Activated B cell treated with CpG ODN at 0.5 μM for 24 hours (primary cell): ENCODE data around the gene NME1. TPM values are rescaled to one million over a fixed set of nuclear protein-coding genes. Genes with fewer than 3 reads are reported as not detected.

Source experiments
- ATAC-seq: fragments of 200-7000 bp; cut with Tn5 transposase; one replicate; pipeline ENCODE4 v1.10.0; 2021; ENCODE audit warnings: low read depth, mild to moderate bottlenecking, moderate library complexity
- CTCF ChIA-PET: fragments of 350-600 bp; sonication (Branson Sonifier 250); formaldehyde crosslinking; loops from one replicate; lab custom pipeline; 2021; ENCODE audit warnings: antibody characterized with exemption; lab: Charles Lee
- POLR2A ChIA-PET: fragments of 350-600 bp; sonication (Branson Sonifier 250); formaldehyde crosslinking; loops from one replicate; lab custom pipeline; 2021; ENCODE audit warnings: antibody characterized with exemption; lab: Charles Lee
- DNase-seq: peaks from one replicate; pipeline ENCODE4 v3.0.0; 2022
- H3K27ac Mint-ChIP-seq: one replicate; pipeline ENCODE4 v1.8.0; 2020; ENCODE audit warnings: mixed read lengths
- H3K27me3 Mint-ChIP-seq: one replicate; pipeline ENCODE4 v1.8.0; 2021; ENCODE audit warnings: mixed read lengths
- H3K36me3 Mint-ChIP-seq: one replicate; pipeline ENCODE4 v1.8.0; 2021; ENCODE audit warnings: low read depth, mixed read lengths
- H3K4me1 Mint-ChIP-seq: one replicate; pipeline ENCODE4 v1.8.0; 2021; ENCODE audit warnings: mixed read lengths
- H3K4me3 Mint-ChIP-seq: one replicate; pipeline ENCODE4 v1.8.0; 2020; ENCODE audit warnings: mild to moderate bottlenecking, mixed read lengths
- H3K9me3 Mint-ChIP-seq: one replicate; pipeline ENCODE4 v1.8.0; 2020; ENCODE audit warnings: mixed read lengths
- CTCF ChIP-seq: fragments of 200-600 bp; IDR thresholded peaks from one replicate; pipeline ENCODE4 v1.8.0; 2022; ENCODE audit warnings: antibody characterized with exemption, mild to moderate bottlenecking
- intact Hi-C: fragments of 100-400 bp; cut with micrococcal nuclease; formaldehyde crosslinking; loops from one replicate; pipeline ENCODE4 v1.15.1; 2024
- total RNA-seq: library from RNA; stranded (reverse); gene quantifications from 2 replicates; pipeline ENCODE4 v1.2.3, GENCODE V29; 2022

The NME1 gene
- total RNA-seq, 1 donor from 2014 or later: 130 TPM

DNA sequence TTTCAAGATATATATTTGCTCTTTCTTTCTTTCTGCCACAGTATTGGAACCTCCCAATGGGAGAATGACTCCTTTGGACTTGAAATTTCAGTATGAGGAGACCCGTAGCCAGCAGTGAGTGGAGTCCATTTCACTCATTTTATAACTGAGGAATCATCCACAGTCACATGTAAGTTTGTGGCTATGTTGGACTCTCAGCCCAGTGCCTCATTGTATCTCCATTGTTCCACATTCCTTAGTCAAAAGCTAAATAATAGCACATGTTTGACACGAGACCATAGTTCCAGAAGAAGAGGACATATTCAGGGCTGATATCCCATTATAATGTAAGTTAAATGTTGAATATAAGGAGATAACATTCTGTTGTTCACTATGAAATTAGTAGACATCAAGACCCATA lies 20.0 kb upstream of the NME1 start:
- ChIA-PET POLR2A (no interaction called here), CTCF (no interaction called here)
- no peaks in the 10 kb centered on the region for H3K9me3 Mint-ChIP-seq
- DNase-seq (no peak), ATAC-seq (no peak)
- H3K4me3 Mint-ChIP-seq: no peak overlapping the region
- H3K27ac Mint-ChIP-seq: no peak overlapping the region
- no peaks in the 10 kb centered on the region for H3K36me3 Mint-ChIP-seq
- TF ChIP-seq CTCF: no peak
- H3K27me3 Mint-ChIP-seq: no peaks in the 10 kb centered on the region
- H3K4me1 Mint-ChIP-seq: peaks cover 2% of the 10 kb centered on the region
- intact Hi-C loops: no loop called here

GRCh38 chr17:51135956-51136355 lies 17.4 kb upstream of the NME1 start:
- intact Hi-C loops: no loop called here
- ATAC-seq: no peak
- CTCF ChIA-PET: no interaction called here
- Mint-ChIP-seq H3K4me1 (peaks cover 2% of the 10 kb centered on the region), H3K36me3 (no peaks in the 10 kb centered on the region), H3K9me3 (no peaks in the 10 kb centered on the region), H3K4me3 (no peak overlapping the region), H3K27ac (no peak overlapping the region), H3K27me3 (no peaks in the 10 kb centered on the region)
- no peak for DNase-seq
- POLR2A ChIA-PET: no interaction called here
- TF ChIP-seq CTCF: no peak

GRCh38 chr17:51142597-51142996 lies 10.8 kb upstream of the NME1 start:
- no peak for TF ChIP-seq CTCF
- ChIA-PET CTCF (no interaction called here), POLR2A (no interaction called here)
- Mint-ChIP-seq H3K27ac (no peak overlapping the region), H3K36me3 (no peaks in the 10 kb centered on the region), H3K9me3 (no peaks in the 10 kb centered on the region), H3K4me3 (no peak overlapping the region), H3K4me1 (no peaks in the 10 kb centered on the region), H3K27me3 (no peaks in the 10 kb centered on the region)
- ATAC-seq (no peak), DNase-seq (no peak)
- intact Hi-C loops: no loop called here

- ChIA-PET POLR2A (interaction anchor here (0.6 kb wide), 1 partner anchor 366 kb away, joined by 3 read pairs; no protein-coding TSS in a partner anchor), CTCF (no interaction called here)
- Mint-ChIP-seq H3K27me3 (no peaks in the 10 kb centered on the region), H3K9me3 (no peaks in the 10 kb centered on the region), H3K36me3 (no peaks in the 10 kb centered on the region), H3K4me1 (no peaks in the 10 kb centered on the region), H3K4me3 (no peak overlapping the region), H3K27ac (no peak overlapping the region)
- intact Hi-C loops: no loop called here
- no peak for TF ChIP-seq CTCF
- DNase-seq (no peak), ATAC-seq (no peak)
These were observed 8.9 kb upstream of the NME1 start for GRCh38 chr17:51144266-51145022.

- H3K4me3 Mint-ChIP-seq: no peak overlapping the region
- CTCF ChIA-PET: no interaction called here
- POLR2A ChIA-PET: no interaction called here
- no peak for DNase-seq
- no peak for TF ChIP-seq CTCF
- H3K27ac Mint-ChIP-seq: no peak overlapping the region
- no peaks in the 10 kb centered on the region for H3K27me3 Mint-ChIP-seq
- intact Hi-C loops: no loop called here
- H3K36me3 Mint-ChIP-seq: no peaks in the 10 kb centered on the region
- no peak for ATAC-seq
- no peaks in the 10 kb centered on the region for H3K4me1 Mint-ChIP-seq
- no peaks in the 10 kb centered on the region for H3K9me3 Mint-ChIP-seq
These were observed 5.7 kb upstream of the NME1 start for GRCh38 chr17:51147650-51148049.
